Osteocyte (in vitro differentiated cells): ENCODE data around the gene THEMIS2. TPM values are rescaled to one million over a fixed set of nuclear protein-coding genes. Genes with fewer than 3 reads are reported as not detected.
"Not testable (repeated sequence)": the region's sequence is repeated elsewhere in the genome, so short reads cannot be mapped to it uniquely, and the experiment has no call there.

Source experiments
- DNase-seq: peaks from one replicate; pipeline ENCODE4 v3.0.0; 2021; ENCODE audit warnings: mixed read lengths; ENCODE audit not compliant: unreplicated experiment; ENCODE audit errors: extremely low spot score
- H3K27ac Mint-ChIP-seq: one replicate; pipeline ENCODE4 v1.8.0; 2021; ENCODE audit warnings: mild to moderate bottlenecking, mixed read lengths; ENCODE audit not compliant: unreplicated experiment
- H3K27me3 Mint-ChIP-seq: one replicate; pipeline ENCODE4 v1.8.0; 2021; ENCODE audit warnings: mixed read lengths; ENCODE audit not compliant: unreplicated experiment
- H3K36me3 Mint-ChIP-seq: one replicate; pipeline ENCODE4 v1.8.0; 2021; ENCODE audit warnings: mixed read lengths; ENCODE audit not compliant: unreplicated experiment
- H3K4me1 Mint-ChIP-seq: one replicate; pipeline ENCODE4 v1.8.0; 2021; ENCODE audit warnings: mixed read lengths; ENCODE audit not compliant: unreplicated experiment
- H3K4me3 Mint-ChIP-seq: one replicate; pipeline ENCODE4 v1.8.0; 2021; ENCODE audit warnings: mild to moderate bottlenecking, moderate library complexity, mixed read lengths; ENCODE audit not compliant: unreplicated experiment
- H3K9me3 Mint-ChIP-seq: one replicate; pipeline ENCODE4 v1.8.0; 2021; ENCODE audit warnings: mixed read lengths; ENCODE audit not compliant: unreplicated experiment
- CTCF ChIP-seq: fragments of 200-600 bp; sonication (generic); IDR thresholded peaks from 2 replicates; pipeline ENCODE4 v1.5.0; 2021; ENCODE audit warnings: antibody characterized with exemption, mild to moderate bottlenecking, moderate library complexity
- total RNA-seq: library from RNA; stranded (reverse); gene quantifications from 2 replicates; pipeline ENCODE4 v1.2.1, GENCODE V29; 2021

The THEMIS2 gene
- total RNA-seq, 1 donor from 2014 or later = 4.0 TPM

GRCh38 chr1:27864264-27864895 lies 8.0 kb upstream of the THEMIS2 start:
- Mint-ChIP-seq H3K27ac (peak overlapping the region; percentile 66), H3K9me3 (no peaks in the 10 kb centered on the region), H3K36me3 (no peaks in the 10 kb centered on the region), H3K27me3 (no peaks in the 10 kb centered on the region), H3K4me3 (no peak overlapping the region), H3K4me1 (peaks cover 11% of the 10 kb centered on the region)
- no peak for DNase-seq
- no peak for TF ChIP-seq CTCF

GRCh38 chr1:27865821-27866220 lies 6.5 kb upstream of the THEMIS2 start:
- TF ChIP-seq CTCF = no peak
- Mint-ChIP-seq H3K4me1 (peaks cover 11% of the 10 kb centered on the region), H3K27ac (no peak overlapping the region), H3K9me3 (no peaks in the 10 kb centered on the region), H3K4me3 (no peak overlapping the region), H3K36me3 (no peaks in the 10 kb centered on the region), H3K27me3 (no peaks in the 10 kb centered on the region)
- DNase-seq = no peak

- Mint-ChIP-seq H3K27me3 (no peaks in the 10 kb centered on the region), H3K4me3 (no peak overlapping the region), H3K27ac (no peak overlapping the region), H3K36me3 (no peaks in the 10 kb centered on the region), H3K9me3 (no peaks in the 10 kb centered on the region), H3K4me1 (peaks cover 13% of the 10 kb centered on the region)
- TF ChIP-seq CTCF = no peak
- no peak for DNase-seq
These were observed 3.8 kb upstream of the THEMIS2 start for GRCh38 chr1:27868556-27868931.

- H3K27me3 Mint-ChIP-seq = no peaks in the 10 kb centered on the region
- H3K27ac Mint-ChIP-seq = no peak overlapping the region
- no peak for TF ChIP-seq CTCF
- peaks cover 11% of the 10 kb centered on the region for H3K4me1 Mint-ChIP-seq
- no peaks in the 10 kb centered on the region for H3K36me3 Mint-ChIP-seq
- DNase-seq = no peak
- H3K4me3 Mint-ChIP-seq = no peak overlapping the region
- H3K9me3 Mint-ChIP-seq = no peaks in the 10 kb centered on the region
These were observed 3.2 kb upstream of the THEMIS2 start for GRCh38 chr1:27868932-27869718.

GRCh38 chr1:27869719-27870085 lies 2.6 kb upstream of the THEMIS2 start:
- peaks cover 10% of the 10 kb centered on the region for H3K4me1 Mint-ChIP-seq
- no peaks in the 10 kb centered on the region for H3K27me3 Mint-ChIP-seq
- no peak for DNase-seq
- no peak for TF ChIP-seq CTCF
- H3K36me3 Mint-ChIP-seq = no peaks in the 10 kb centered on the region
- no peak overlapping the region for H3K4me3 Mint-ChIP-seq
- H3K27ac Mint-ChIP-seq = no peak overlapping the region
- no peaks in the 10 kb centered on the region for H3K9me3 Mint-ChIP-seq

GRCh38 chr1:27871076-27871475 lies 1.3 kb upstream of the THEMIS2 start:
- not testable (repeated sequence) for H3K36me3 Mint-ChIP-seq, H3K27me3 Mint-ChIP-seq, H3K27ac Mint-ChIP-seq, DNase-seq, H3K4me3 Mint-ChIP-seq, H3K9me3 Mint-ChIP-seq
- H3K4me1 Mint-ChIP-seq = peaks cover 16% of the 10 kb centered on the region
